GM06990 (cell line): Measurements from ENCODE around the gene OVAAL.

ENCODE experiments used
- DNase-seq: peaks from one replicate; pipeline ENCODE4 v3.0.0-alpha.2; 2011; ENCODE audit not compliant: insufficient read length; ENCODE audit errors: extremely low read depth
- H3K27me3 ChIP-seq: replicated peaks from 2 replicates; pipeline ENCODE4 v1.6.0; 2011; ENCODE audit warnings: low read length; ENCODE audit not compliant: control insufficient read depth, insufficient read depth
- H3K36me3 ChIP-seq: 2 replicates; pipeline ENCODE4 v1.5.1; 2011; ENCODE audit warnings: low read length; ENCODE audit not compliant: control insufficient read depth, insufficient read depth
- H3K4me3 ChIP-seq: replicated peaks from 2 replicates; pipeline ENCODE4 v1.5.1; 2011; ENCODE audit warnings: low read depth, mild to moderate bottlenecking, control low read depth, low read length
- TF ChIP-seq, protein P1 (sequence below): IDR thresholded peaks from 2 replicates; pipeline ENCODE4 v1.5.1; 2011; ENCODE audit warnings: low read length, control low read depth, mild to moderate bottlenecking, inconsistent platforms; ENCODE audit not compliant: insufficient read depth, poor library complexity, severe bottlenecking

OVAAL gene

GRCh38 chr1:180597520-180597919 lies 38.8 kb downstream of the OVAAL start:
- TF ChIP-seq, protein P1, sequence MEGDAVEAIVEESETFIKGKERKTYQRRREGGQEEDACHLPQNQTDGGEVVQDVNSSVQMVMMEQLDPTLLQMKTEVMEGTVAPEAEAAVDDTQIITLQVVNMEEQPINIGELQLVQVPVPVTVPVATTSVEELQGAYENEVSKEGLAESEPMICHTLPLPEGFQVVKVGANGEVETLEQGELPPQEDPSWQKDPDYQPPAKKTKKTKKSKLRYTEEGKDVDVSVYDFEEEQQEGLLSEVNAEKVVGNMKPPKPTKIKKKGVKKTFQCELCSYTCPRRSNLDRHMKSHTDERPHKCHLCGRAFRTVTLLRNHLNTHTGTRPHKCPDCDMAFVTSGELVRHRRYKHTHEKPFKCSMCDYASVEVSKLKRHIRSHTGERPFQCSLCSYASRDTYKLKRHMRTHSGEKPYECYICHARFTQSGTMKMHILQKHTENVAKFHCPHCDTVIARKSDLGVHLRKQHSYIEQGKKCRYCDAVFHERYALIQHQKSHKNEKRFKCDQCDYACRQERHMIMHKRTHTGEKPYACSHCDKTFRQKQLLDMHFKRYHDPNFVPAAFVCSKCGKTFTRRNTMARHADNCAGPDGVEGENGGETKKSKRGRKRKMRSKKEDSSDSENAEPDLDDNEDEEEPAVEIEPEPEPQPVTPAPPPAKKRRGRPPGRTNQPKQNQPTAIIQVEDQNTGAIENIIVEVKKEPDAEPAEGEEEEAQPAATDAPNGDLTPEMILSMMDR, result no peak
- Histone ChIP-seq H3K36me3 (no peaks in the 10 kb centered on the region), H3K27me3 (no peaks in the 10 kb centered on the region), H3K4me3 (no peak overlapping the region)
- no peak for DNase-seq

DNA sequence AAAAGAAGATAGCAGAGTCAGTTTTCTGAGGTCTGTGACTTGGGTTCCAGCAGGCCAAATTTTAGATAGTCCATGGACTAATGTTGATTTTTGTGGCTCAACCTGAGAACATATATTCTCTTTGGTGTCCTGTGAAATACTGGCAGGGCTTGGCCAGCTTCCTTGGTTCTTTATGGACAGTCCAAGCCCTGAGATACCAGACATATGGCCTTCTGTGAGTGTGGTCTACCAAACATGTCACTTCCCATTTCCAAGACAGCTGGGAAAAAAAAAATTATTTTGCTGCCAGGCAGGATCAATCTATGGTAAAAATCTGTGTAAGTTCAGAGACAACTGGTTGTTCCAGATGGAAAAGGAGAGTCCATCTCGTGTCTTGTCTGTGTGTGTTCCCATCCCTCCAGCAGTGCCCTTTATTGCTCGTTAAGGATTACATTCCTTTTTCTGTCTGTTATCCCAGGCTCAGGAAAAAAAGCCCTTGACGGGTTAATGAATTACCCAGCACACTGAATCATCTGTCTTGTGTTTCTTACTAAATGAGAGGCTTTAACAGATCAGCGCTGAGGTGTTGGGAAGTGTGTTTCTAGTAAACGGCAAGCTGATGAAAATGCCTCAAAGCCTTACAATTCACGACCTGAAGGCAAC lies 39.7 kb downstream of the OVAAL start:
- Histone ChIP-seq H3K4me3 (no peak overlapping the region), H3K27me3 (no peaks in the 10 kb centered on the region), H3K36me3 (no peaks in the 10 kb centered on the region)
- TF ChIP-seq, protein P1, result no peak
- DNase-seq, result no peak

DNA sequence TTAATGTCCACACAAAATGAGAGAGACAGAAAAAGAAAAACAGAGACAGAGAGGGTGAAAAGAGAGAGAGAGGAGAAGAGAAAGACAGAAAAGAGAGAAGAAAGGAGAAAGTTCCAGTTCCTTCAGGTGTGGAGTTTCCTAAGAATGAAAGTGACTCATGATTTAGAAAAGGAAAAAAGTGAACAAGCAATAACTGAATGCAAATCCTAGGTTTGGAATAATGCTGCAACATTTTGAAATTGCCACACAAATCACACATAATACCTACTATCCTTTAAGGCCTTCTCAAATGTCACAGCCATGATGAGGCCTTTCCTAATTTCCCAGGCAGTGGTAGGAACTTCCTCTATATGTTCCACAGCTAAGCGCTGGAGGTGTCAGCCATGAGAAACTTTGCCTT lies 41.6 kb downstream of the OVAAL start:
- no peak for DNase-seq
- no peaks in the 10 kb centered on the region for H3K36me3 ChIP-seq
- TF ChIP-seq, protein P1, result no peak
- H3K4me3 ChIP-seq, result no peak overlapping the region
- no peaks in the 10 kb centered on the region for H3K27me3 ChIP-seq

- DNase-seq, result no peak
- H3K36me3 ChIP-seq, result no peaks in the 10 kb centered on the region
- no peaks in the 10 kb centered on the region for H3K27me3 ChIP-seq
- no peak overlapping the region for H3K4me3 ChIP-seq
- TF ChIP-seq, protein P1, result no peak
These were observed 42.7 kb downstream of the OVAAL start for GRCh38 chr1:180601512-180601911.

DNA sequence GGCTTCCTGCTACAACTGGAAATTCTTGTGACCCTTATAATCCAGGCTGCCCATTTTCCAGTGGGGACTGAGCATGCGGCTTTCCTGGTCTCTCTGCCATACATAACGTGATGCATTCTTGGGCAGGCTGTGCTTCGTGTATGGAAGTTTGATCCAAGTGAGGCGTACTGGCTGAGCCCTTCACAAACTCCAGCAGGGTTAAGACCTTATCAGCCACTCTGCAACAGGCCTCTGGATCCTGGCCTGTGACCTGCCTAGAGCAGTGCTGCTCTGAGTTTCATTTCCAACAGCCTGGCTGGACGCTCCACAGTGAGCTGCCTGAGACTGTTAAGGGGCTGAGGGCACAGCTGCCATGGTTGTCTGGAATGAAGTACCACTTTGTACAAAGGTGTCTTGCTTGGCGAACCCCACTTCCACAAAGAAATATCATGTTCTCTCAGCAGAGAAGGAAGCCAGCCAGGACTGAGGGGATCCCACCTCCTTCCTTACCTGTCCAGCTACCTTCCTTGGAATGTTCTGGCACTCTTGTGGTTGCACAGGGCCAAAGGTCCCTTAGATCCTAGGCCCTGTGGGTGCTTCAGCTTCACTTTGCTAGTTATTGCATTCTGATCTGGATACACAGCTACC lies 44.6 kb downstream of the OVAAL start:
- no peak overlapping the region for H3K4me3 ChIP-seq
- no peaks in the 10 kb centered on the region for H3K27me3 ChIP-seq
- H3K36me3 ChIP-seq, result no peaks in the 10 kb centered on the region
- TF ChIP-seq, protein P1, result no peak
- DNase-seq, result no peak
